ENCODE data around the gene CPED1. TPM values are rescaled to one million over a fixed set of nuclear protein-coding genes. Genes with fewer than 3 reads are reported as not detected.
A peak's percentile ranks its signal among the peaks of the same experiment; 100 is the strongest.

CPED1 gene
- total and polyA plus RNA-seq, 2 donors (not counting 1 experiment from before 2014, with no cell fraction given) = 70.2 to 196 TPM

GRCh38 chr7:121273467-121274167 is 285.1 kb downstream of the CPED1 start:
- Histone ChIP-seq H3K9ac (ENCODE audit: insufficient read depth, low read length) (no peak overlapping the region), H3K36me3 (ENCODE audit: control insufficient read depth, insufficient read depth, low read length) (no peaks in the 10 kb centered on the region), H3K4me3 (replicated peaks in 1 of 4; ENCODE audit: control extremely low read depth in 1 of 4, insufficient read depth in 1 of 4, low read depth in 3 of 4, low read length in 4 of 4) (no peak overlapping the region), H3K9me3 (ENCODE audit: control insufficient read depth, insufficient read depth, low read depth, low read length) (no peaks in the 10 kb centered on the region), H4K20me1 (ENCODE audit: control insufficient read depth, extremely low read depth, insufficient read depth, low read length) (no peaks in the 10 kb centered on the region), H3K27me3 (ENCODE audit: control insufficient read depth, insufficient read depth, low read length) (no peaks in the 10 kb centered on the region), H3K27ac (ENCODE audit: insufficient read depth, low read length) (no peak overlapping the region), H3K4me2 (ENCODE audit: extremely low read depth, insufficient read depth, low read length) (no peak overlapping the region), H3K4me1 (ENCODE audit: control insufficient read depth, extremely low read depth, insufficient read depth, low read length) (peaks cover 2% of the 10 kb centered on the region), H2AFZ (ENCODE audit: low read length) (no peak overlapping the region), H3K79me2 (ENCODE audit: control insufficient read depth, insufficient read depth, low read length) (no peaks in the 10 kb centered on the region)
- no peak for TF ChIP-seq EZH2 (IDR thresholded peaks at IDR 0.05; ENCODE audit: low read length, missing control alignments)
- no peak for TF ChIP-seq CTCF (conservative IDR thresholded peaks at IDR 0.05 in 1 of 2, IDR thresholded peaks at IDR 0.05 in 1 of 2; ENCODE audit: low read depth in 1 of 2, low read length in 2 of 2)
- peak; percentile 27 to 49 for DNase-seq (ENCODE audit: low read depth in 2 of 2)

- Histone ChIP-seq H3K27me3 (ENCODE audit: control insufficient read depth, insufficient read depth, low read length) (no peaks in the 10 kb centered on the region), H3K27ac (ENCODE audit: insufficient read depth, low read length) (no peak overlapping the region), H3K4me2 (ENCODE audit: extremely low read depth, insufficient read depth, low read length) (no peak overlapping the region), H3K4me1 (ENCODE audit: control insufficient read depth, extremely low read depth, insufficient read depth, low read length) (peaks cover 6% of the 10 kb centered on the region), H3K9ac (ENCODE audit: insufficient read depth, low read length) (no peak overlapping the region), H2AFZ (ENCODE audit: low read length) (no peak overlapping the region), H3K9me3 (ENCODE audit: control insufficient read depth, insufficient read depth, low read depth, low read length) (no peaks in the 10 kb centered on the region), H3K4me3 (replicated peaks in 1 of 4; ENCODE audit: control extremely low read depth in 1 of 4, insufficient read depth in 1 of 4, low read depth in 3 of 4, low read length in 4 of 4) (no peak overlapping the region), H4K20me1 (ENCODE audit: control insufficient read depth, extremely low read depth, insufficient read depth, low read length) (no peaks in the 10 kb centered on the region), H3K36me3 (ENCODE audit: control insufficient read depth, insufficient read depth, low read length) (no peaks in the 10 kb centered on the region), H3K79me2 (ENCODE audit: control insufficient read depth, insufficient read depth, low read length) (no peaks in the 10 kb centered on the region)
- no peak for DNase-seq (ENCODE audit: low read depth in 2 of 2)
- TF ChIP-seq CTCF (conservative IDR thresholded peaks at IDR 0.05 in 1 of 2, IDR thresholded peaks at IDR 0.05 in 1 of 2; ENCODE audit: low read depth in 1 of 2, low read length in 2 of 2) = no peak
- TF ChIP-seq EZH2 (IDR thresholded peaks at IDR 0.05; ENCODE audit: low read length, missing control alignments) = no peak
Observed at GRCh38 chr7:121274467-121274866, 286.0 kb downstream of the CPED1 start.

GRCh38 chr7:121275204-121275603 is 286.7 kb downstream of the CPED1 start:
- peaks cover 6% of the 10 kb centered on the region for H3K4me1 ChIP-seq (ENCODE audit: control insufficient read depth, extremely low read depth, insufficient read depth, low read length)
- H3K4me2 ChIP-seq (ENCODE audit: extremely low read depth, insufficient read depth, low read length) = no peak overlapping the region
- no peaks in the 10 kb centered on the region for H4K20me1 ChIP-seq (ENCODE audit: control insufficient read depth, extremely low read depth, insufficient read depth, low read length)
- no peaks in the 10 kb centered on the region for H3K79me2 ChIP-seq (ENCODE audit: control insufficient read depth, insufficient read depth, low read length)
- H3K27me3 ChIP-seq (ENCODE audit: control insufficient read depth, insufficient read depth, low read length) = no peaks in the 10 kb centered on the region
- TF ChIP-seq CTCF (conservative IDR thresholded peaks at IDR 0.05 in 1 of 2, IDR thresholded peaks at IDR 0.05 in 1 of 2; ENCODE audit: low read depth in 1 of 2, low read length in 2 of 2) (no peak), EZH2 (IDR thresholded peaks at IDR 0.05; ENCODE audit: low read length, missing control alignments) (no peak)
- H3K9ac ChIP-seq (ENCODE audit: insufficient read depth, low read length) = no peak overlapping the region
- no peaks in the 10 kb centered on the region for H3K36me3 ChIP-seq (ENCODE audit: control insufficient read depth, insufficient read depth, low read length)
- no peak for DNase-seq (ENCODE audit: low read depth in 2 of 2)
- H3K9me3 ChIP-seq (ENCODE audit: control insufficient read depth, insufficient read depth, low read depth, low read length) = no peaks in the 10 kb centered on the region
- no peak overlapping the region for H3K27ac ChIP-seq (ENCODE audit: insufficient read depth, low read length)
- H3K4me3 ChIP-seq (replicated peaks in 1 of 4; ENCODE audit: control extremely low read depth in 1 of 4, insufficient read depth in 1 of 4, low read depth in 3 of 4, low read length in 4 of 4) = no peak overlapping the region
- H2AFZ ChIP-seq (ENCODE audit: low read length) = no peak overlapping the region

All from fibroblast of lung (primary cell).